NCI-H774 (cell line): ENCODE data around the gene TPSD1.
"Not testable (repeated sequence)": the region's sequence is repeated elsewhere in the genome, so short reads cannot be mapped to it uniquely, and the experiment has no call there.

Source experiments
- DNase-seq: peaks from one replicate; lab custom pipeline; 2025; lab: John Stamatoyannopoulos, UW

TPSD1 gene

DNA sequence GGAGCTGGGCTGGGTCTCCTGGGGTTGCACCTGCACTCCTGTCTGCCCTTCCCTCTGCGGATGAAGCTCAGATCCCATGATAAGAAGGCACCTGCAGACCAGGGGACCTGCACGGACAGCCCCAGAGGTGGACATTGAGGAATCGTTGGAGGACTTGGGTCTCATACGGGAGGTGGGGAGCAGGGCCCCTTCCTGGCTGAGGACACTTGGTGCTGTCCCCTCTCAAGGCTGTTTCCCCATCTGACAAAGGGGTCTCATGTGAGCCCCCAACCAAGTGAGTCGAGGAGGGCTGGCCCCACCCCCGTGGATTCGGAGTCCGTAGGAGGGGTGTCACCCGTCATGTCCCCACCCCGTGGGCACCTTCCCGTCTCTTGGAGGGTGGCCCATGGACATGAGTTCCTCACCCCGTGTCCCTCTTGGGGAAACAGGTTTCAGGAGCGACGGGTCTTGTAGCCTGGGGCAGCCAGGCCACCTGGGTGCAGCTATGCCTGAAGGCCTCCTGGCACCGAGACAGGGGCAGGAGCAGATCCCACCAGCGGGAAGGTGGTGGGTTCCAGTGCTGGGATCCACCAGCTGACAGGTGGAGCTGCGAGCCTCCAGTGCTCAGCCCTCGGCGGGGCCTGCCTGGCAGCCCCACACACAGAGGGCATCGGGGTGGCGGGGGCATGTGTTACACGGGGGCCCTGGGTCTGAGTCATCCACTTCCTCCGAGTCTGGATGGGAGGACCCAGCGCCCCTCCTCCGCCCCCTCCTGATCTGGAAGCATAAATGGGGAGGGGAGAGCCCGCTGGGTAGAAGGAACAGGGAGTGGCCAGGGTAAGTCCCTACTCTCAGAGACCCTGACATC is at the start of gene TPSD1:
TSS of gene TPSD1 (plus strand) at position 794 of the 847 bp plus-strand sequence. CDS start 212 bp downstream, outside the sequence.
- DNase-seq, result not testable (repeated sequence)

DNA sequence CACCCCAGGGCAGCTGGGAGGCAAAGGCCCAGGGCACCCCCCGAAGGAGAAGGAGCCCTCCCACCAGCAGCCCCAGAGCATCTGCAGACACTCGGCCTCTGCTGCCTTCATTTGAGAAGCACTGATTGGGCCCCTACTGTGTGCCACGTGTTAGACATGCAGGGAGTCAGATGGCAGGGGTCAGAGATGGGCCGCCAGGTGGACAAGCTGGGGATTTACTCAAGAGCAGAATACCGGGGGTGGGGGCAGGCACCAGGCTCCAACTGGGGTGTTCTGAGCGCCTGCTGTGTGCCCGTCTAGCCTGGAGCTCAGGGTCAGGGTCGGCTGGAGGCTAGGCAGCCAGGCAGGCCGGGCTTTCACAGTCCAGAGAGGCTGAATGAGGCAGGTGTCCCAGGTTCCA is 49.5 kb upstream of the TPSD1 start:
- DNase-seq, result no peak

DNA sequence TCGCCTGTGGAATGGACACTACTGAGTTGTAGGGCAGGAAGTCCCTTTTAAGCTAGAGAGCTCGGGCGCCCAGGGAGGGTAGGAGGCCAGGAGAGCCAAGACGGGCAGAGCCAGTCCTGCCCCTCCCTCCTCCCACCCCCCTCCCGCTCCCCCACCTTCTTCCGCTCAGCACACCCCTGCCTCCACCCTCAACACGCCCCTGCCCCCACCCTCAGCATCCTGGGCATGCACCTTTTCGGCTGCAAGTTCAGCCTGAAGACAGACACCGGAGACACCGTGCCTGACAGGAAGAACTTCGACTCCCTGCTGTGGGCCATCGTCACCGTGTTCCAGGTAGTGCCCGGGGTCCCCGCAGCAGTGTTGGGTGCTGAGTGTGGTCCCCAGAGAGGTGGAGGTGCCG is 49.1 kb upstream of the TPSD1 start:
- DNase-seq, result no peak

DNA sequence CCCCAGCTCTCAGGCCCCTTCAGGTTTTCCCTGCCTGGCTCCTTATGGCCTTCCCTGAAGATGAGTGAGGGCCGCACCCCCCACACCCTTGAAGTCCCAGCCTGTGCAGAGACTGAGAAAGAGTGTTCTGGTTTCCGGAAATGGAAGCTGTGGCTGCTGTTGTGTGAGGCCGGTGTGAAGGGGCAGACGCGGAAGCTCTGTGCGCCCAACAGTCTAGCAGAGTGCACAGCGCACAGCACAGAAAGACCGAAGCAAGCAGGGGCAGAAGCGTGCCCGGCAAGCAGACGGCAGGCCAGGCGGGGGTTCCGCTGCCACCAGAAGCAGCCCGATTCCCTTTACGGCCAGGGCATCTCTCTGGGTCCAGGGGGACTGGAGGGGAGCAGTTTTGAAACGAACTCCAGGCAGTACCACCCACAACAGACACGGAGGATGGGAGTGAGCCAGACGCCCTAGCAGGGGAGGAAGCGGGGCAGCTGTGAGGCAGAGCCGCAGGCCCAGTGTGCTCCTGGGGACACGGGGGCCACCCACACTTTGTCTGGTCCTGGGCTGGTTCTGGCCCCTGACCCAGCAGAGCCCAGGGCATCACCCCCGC is 47.5 kb upstream of the TPSD1 start:
- no peak for DNase-seq

DNA sequence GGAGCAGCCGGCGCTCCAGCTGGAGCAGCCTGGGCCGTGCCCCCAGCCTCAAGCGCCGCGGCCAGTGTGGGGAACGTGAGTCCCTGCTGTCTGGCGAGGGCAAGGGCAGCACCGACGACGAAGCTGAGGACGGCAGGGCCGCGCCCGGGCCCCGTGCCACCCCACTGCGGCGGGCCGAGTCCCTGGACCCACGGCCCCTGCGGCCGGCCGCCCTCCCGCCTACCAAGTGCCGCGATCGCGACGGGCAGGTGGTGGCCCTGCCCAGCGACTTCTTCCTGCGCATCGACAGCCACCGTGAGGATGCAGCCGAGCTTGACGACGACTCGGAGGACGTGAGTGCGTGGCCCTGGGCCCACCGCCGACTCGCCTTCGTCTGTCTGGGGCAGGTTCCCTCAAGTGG is 46.8 kb upstream of the TPSD1 start:
- no peak for DNase-seq

DNA sequence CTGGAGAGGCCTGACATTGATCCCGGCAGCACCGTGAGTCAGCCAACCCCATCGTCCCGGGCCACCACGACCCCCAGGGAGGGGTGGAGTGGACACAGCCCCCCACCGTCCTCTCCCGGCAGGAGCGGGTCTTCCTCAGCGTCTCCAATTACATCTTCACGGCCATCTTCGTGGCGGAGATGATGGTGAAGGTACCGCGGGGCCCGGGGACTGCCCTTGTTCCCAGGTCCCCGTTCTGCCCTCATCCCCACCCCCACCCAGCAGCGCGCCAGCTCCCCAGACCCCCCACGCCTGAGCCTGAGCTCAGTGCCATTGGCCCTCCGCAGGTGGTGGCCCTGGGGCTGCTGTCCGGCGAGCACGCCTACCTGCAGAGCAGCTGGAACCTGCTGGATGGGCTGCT is 45.4 kb upstream of the TPSD1 start:
- DNase-seq, result no peak

DNA sequence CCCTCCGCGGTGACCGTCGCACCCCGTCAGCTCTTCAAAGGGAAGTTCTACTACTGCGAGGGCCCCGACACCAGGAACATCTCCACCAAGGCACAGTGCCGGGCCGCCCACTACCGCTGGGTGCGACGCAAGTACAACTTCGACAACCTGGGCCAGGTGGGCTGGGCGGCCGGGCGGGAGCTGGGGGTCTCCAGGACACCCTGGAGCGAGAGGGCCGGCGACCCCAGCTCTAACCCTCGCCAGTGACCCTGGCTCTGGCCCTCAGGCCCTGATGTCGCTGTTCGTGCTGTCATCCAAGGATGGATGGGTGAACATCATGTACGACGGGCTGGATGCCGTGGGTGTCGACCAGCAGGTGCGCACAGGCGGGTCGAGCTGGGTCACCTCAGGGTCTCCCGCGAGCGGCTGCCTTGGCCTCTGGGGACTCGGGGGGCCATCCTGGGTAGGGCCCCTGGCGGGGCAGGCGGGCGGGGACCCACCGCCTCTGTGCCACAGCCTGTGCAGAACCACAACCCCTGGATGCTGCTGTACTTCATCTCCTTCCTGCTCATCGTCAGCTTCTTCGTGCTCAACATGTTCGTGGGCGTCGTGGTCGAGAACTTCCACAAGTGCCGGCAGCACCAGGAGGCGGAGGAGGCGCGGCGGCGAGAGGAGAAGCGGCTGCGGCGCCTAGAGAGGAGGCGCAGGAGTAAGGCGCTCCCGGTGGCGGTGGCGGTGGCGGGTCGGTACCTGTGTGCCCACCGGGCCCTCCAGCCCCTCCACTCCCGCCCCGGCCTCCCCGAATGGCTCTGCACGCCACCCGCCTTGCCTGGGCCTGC is 44.2 kb upstream of the TPSD1 start:
- DNase-seq, result no peak

DNA sequence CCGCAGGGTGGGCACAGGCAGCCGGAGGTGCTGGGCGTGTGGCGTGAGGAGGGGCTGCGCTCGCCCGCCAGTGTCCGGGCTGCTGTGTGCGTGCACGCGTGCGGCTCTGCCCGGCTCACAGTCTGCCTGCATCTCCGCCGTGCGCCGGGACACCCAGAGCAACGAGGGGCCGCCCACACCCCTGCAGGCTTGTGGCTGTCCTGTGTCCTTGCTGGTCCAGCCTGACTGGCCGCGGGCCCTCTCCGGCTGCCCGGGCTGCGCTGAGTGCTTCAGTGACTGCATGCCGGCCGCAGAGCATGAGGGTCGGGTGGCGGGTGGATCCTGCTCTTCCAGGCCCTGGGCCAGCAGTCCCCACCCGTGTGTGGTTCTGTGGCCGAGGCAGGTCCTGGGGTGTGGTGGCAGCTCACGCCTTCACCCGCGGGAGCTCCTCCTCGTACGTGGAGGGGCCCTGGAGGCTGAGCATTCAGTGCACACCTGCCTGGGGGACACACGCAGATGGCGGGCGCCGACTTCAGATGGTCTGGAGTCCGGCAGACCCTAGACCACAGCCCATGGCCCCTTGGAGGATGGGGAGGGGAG is 43.2 kb upstream of the TPSD1 start:
- no peak for DNase-seq

DNA sequence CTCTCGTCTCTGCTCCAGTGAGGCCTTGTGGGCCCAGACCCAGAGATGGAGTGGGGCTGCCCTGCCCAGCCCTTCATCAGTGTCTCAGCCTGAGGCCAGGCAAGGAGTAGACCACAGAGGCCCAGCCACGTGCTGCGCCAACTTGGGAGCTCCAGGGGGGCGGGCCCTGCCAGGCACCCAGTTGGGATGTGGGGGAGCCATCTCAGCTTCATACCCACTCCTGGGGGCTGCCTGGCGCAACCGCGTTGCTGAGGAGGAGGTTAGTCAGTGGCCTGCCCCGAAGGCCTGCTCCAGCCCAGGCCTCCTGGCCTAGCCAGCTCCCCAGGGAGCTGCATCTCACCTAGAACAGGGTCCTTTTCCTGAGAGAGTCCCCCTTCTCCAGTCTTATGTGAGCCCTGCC is 42.6 kb upstream of the TPSD1 start:
- no peak for DNase-seq

DNA sequence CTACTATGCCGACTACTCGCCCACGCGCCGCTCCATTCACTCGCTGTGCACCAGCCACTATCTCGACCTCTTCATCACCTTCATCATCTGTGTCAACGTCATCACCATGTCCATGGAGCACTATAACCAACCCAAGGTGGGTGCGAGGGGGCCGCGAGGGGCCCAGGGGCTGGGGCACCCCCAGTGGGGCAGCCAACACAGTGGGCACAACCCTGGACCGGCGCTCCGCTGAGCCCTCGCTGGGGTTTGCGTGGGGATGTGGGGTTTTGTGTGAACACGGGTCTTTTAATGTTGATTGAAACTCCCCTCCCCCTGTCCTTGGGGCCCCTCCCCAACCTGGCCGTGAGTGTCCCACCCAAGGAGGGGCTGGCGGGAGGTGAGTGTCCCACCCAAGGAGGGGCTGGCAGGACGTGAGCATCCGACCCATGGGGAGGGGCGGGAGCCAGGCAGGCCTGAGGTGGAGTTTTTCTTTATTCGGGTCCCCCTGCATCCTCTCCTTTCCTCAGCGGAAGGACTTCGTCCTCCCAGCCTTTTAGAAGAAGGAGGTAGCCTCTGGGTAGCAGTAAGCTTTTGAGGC is 42.0 kb upstream of the TPSD1 start:
- DNase-seq, result no peak

DNA sequence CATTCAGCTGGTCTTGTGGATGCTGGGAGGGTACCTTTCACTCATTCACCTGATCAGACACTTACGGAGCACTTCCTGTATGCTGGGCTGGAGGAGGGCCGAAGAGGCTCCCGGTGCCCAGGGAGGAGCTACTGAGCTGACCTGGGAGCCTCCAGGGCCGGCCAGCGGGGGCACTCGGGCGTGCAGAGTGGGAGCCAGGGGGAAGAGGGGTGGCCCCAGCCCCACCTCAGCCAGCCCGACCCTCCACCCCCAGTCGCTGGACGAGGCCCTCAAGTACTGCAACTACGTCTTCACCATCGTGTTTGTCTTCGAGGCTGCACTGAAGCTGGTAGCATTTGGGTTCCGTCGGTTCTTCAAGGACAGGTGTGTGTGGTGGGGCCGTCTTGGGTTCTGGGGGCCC is 41.1 kb upstream of the TPSD1 start:
- DNase-seq, result no peak

DNA sequence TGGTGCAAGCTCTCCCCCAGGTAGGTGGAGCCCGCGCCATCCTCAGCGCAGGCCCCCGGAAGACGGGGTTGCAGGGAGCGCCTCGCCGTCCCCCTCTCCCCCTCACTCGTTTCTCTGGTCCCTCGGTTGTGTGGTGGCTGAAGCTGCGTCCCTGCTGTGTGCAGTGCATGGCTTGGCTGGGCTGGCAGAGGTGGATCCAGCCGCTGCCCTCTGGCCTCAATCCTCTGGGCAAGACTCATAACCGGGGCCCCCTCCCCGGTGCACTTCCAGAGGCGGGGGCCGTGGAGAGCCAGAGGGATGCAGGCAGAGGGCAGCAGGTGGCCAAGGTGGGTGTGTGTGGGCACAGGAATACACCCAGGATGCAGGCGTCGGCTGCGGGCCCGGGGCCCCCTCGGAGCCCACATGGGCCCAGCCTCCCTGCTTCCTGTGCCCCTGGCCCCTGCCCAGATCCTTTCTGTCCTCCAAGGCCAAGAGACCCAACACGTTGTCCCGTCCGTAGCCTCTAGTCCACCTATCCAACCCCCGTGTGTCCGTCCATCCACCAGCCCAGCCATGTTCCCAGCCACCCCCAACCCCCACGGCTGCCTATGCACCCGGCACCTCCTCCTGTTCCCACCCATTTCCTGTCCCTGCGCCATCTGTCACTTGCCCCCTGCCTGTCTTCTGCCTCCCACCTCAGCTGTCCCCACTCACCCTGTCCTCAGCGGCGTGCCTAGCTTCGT is 40.1 kb upstream of the TPSD1 start:
- no peak for DNase-seq

DNA sequence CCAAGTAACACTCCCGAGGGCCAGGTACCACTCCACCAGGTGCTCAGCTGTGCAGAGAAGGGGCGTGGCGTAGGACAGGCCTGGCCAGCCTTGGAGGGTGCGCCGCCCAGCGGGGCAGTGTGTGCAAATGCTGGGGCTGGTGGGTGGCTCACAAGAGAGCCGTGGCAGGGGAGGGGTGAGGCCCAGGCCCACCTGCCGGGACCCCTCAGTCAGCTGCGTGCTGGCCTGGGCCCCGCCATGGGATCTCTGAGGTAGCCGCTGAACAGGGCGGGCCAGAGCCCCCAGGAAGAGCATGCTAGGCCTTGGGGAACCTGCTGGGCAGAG is 39.6 kb upstream of the TPSD1 start:
- DNase-seq, result peak; percentile 3

DNA sequence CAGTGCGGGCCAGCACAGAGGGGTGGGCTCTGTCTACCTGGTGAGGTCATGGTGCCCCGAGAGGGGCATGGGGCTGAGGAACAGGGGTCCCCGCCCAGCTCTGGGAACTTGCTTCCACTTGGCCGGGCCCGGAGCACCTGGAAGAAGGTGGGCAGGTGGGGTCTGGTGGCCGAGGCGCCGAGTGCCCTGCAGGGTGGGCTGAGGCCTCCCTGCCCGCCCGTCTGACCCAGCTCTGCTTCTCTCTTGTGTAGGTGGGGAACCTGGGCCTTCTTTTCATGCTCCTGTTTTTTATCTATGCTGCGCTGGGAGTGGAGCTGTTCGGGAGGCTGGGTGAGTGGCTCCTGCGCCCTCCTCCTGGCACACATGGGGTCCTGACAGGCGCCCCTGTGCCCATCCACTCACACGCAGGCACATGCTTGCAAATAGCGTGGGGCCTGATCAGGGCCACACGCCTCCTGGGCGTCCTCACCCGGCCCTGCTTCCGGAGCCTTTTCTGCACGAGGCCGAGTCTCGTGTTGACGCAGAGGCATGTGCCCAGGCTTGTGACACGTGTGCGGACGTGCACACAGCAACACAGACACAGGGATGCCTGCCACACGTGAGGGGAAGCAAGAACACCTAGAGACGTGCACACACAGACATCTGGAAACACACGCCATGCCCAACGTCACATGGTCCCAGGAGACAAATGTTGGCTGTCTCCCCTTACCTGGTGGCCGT is 39.0 kb upstream of the TPSD1 start:
- DNase-seq, result no peak

DNA sequence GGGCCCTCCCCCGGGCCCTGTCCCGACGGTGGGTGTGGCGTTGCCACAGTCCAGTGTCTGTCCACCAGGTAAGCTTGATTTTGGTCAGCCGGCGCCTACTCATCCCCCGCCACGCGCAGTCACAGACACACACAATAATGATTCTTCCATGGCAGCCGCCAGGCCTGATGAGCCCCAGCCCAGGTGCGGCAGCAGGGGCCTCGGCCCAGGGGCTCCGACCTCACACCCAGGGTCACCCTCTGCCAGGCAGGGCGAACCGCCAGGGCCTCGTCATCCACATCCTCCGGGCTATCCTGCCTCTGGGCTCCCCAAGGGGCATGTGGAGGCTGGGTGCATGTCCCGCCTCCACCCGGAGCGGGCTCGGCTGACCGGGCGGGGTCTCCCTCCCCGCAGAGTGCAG is 38.3 kb upstream of the TPSD1 start:
- DNase-seq, result no peak

DNA sequence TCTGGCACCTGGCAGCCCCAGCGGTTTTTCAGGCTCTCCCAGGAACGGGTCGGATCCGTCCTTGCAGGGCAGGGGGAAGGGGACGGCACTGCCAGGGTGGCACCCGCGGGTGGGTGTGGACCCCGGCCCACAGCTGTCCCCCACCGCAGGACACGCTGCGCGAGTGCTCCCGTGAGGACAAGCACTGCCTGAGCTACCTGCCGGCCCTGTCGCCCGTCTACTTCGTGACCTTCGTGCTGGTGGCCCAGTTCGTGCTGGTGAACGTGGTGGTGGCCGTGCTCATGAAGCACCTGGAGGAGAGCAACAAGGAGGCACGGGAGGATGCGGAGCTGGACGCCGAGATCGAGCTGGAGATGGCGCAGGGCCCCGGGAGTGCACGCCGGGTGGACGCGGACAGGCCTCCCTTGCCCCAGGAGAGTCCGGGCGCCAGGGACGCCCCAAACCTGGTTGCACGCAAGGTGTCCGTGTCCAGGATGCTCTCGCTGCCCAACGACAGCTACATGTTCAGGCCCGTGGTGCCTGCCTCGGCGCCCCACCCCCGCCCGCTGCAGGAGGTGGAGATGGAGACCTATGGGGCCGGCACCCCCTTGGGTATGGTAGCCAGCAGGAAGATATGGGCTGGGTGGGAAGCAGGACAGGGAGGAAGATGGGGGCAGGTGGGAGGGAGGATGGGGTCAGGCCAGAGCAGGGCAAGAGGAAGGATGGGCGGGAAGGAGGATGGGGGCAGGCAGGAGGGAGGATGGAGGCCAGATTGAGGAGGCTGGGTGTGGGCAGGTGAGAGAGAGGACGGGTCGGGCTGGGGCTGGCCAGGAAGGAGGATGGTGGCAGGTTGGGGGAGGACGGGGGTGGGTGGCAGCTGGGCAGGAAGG is 37.6 kb upstream of the TPSD1 start:
- DNase-seq, result no peak

DNA sequence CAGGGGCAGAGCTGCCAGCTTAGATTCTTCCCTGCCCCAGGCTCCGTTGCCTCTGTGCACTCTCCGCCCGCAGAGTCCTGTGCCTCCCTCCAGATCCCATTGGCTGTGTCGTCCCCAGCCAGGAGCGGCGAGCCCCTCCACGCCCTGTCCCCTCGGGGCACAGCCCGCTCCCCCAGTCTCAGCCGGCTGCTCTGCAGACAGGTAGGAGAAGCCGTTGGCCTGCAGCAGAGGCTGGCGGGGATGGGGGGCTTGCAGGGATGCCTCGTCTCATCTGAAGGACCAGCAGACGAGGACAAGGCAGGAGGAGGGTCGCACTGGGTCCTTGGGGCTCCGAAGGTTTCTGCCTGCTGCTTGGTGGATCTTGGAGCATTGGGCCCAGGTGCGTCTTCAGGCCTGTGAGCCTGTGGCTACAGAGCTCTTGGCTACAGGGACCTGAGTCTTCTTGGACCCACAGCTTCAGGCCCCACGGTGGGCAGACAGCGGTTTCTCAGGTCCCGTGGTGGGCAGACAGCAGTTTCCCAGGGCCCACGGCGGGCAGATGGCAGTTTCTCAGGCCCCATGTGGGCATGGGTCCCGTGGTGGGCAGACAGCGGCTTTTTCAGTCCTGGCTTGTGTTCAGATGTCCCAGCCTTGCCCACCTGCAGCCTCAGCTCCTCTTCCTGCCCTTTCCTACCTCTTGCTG is 36.8 kb upstream of the TPSD1 start:
- no peak for DNase-seq

DNA sequence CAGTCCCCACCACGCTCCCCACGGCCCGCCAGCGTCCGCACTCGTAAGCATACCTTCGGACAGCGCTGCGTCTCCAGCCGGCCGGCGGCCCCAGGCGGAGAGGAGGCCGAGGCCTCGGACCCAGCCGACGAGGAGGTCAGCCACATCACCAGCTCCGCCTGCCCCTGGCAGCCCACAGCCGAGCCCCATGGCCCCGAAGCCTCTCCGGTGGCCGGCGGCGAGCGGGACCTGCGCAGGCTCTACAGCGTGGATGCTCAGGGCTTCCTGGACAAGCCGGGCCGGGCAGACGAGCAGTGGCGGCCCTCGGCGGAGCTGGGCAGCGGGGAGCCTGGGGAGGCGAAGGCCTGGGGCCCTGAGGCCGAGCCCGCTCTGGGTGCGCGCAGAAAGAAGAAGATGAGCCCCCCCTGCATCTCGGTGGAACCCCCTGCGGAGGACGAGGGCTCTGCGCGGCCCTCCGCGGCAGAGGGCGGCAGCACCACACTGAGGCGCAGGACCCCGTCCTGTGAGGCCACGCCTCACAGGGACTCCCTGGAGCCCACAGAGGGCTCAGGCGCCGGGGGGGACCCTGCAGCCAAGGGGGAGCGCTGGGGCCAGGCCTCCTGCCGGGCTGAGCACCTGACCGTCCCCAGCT is 35.7 kb upstream of the TPSD1 start:
- no peak for DNase-seq
